ENCODE results near the gene HIP1R. TPM values are rescaled to one million over a fixed set of nuclear protein-coding genes. Genes with fewer than 3 reads are reported as not detected.
A peak's percentile ranks its signal among the peaks of the same experiment; 100 is the strongest.

The HIP1R gene
- total and polyA plus RNA-seq, 2 experiments from 2014 or later = 7.6 to 16.3 TPM

DNA sequence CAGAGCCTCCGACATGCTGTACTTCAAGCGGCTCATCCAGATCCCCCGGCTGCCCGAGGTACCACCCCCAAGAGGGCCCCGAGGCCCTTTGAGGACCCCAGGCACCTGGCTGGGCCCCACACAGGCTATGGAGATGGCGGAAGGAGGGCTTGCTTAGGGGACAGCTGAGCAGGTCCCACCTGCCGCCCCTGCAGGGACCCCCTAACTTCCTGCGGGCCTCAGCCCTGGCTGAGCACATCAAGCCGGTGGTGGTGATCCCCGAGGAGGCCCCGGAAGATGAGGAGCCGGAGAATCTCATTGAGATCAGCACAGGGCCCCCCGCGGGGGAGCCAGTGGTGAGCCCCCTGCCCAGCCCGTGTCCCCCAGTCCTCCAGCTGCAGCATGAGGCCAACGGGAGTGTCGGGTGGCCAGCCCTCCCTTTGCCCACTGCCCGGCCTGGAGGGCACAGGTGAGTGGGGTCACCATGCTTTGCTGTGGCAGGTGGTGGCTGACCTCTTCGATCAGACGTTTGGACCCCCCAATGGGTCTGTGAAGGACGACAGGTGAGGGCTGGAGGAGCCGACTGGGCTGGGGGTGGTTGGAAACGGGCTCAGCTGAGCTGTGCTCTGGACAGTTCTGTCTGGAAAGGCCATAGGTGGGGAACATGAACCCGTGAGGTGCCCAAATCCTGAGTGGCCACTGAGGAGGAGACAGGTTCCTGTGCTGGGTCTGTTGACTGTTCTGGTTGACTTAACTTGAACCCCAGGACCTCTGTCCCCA, 20.0 kb downstream of the HIP1R start:
- H3K9me3 ChIP-seq (ENCODE audit: low read depth) = no peaks in the 10 kb centered on the region
- no peak overlapping the region for H2AFZ ChIP-seq
- no peak overlapping the region for H3K9ac ChIP-seq
- no peak overlapping the region for H3K4me3 ChIP-seq
- in situ Hi-C loops (cut with MboI) = loop anchor here (5.0 to 25.0 kb wide), 2 partner anchors 97 to 382 kb away; partner anchors contain the start of genes MPHOSPH9 and MTRFR
- TF ChIP-seq EZH2phosphoT487 (IDR thresholded peaks at IDR 0.05; ENCODE audit: insufficient read depth, low read depth) (no peak), EZH2 (IDR thresholded peaks at IDR 0.05; ENCODE audit: insufficient read depth, poor library complexity, severe bottlenecking) (no peak)
- WGBS, 2 experiments (ENCODE audit: low coverage in 1 of 2, low lambda C conversion rate in 2 of 2, missing lambda C conversion rate in 2 of 2) = 90 to 93% methylated on average over 21 to 22 of the region's 24 CpGs
- H3K4me2 ChIP-seq (ENCODE audit: unreplicated experiment) = no peak overlapping the region
- no peak overlapping the region for H3K27ac ChIP-seq
- peaks cover 15% of the 10 kb centered on the region for H3K4me1 ChIP-seq (ENCODE audit: insufficient read depth)
- no peaks in the 10 kb centered on the region for H3K27me3 ChIP-seq (replicated peaks; ENCODE audit: insufficient read depth)
- H3K79me2 ChIP-seq (ENCODE audit: insufficient read depth) = no peaks in the 10 kb centered on the region
- no peak for DNase-seq
- H3F3A ChIP-seq (ENCODE audit: insufficient read depth) = peaks cover 14% of the 10 kb centered on the region
- H4K20me1 ChIP-seq (ENCODE audit: insufficient read depth) = no peaks in the 10 kb centered on the region
- H3K36me3 ChIP-seq (ENCODE audit: low read depth) = no peaks in the 10 kb centered on the region
- no peaks in the 10 kb centered on the region for H3K9me2 ChIP-seq (ENCODE audit: insufficient read depth)

DNA sequence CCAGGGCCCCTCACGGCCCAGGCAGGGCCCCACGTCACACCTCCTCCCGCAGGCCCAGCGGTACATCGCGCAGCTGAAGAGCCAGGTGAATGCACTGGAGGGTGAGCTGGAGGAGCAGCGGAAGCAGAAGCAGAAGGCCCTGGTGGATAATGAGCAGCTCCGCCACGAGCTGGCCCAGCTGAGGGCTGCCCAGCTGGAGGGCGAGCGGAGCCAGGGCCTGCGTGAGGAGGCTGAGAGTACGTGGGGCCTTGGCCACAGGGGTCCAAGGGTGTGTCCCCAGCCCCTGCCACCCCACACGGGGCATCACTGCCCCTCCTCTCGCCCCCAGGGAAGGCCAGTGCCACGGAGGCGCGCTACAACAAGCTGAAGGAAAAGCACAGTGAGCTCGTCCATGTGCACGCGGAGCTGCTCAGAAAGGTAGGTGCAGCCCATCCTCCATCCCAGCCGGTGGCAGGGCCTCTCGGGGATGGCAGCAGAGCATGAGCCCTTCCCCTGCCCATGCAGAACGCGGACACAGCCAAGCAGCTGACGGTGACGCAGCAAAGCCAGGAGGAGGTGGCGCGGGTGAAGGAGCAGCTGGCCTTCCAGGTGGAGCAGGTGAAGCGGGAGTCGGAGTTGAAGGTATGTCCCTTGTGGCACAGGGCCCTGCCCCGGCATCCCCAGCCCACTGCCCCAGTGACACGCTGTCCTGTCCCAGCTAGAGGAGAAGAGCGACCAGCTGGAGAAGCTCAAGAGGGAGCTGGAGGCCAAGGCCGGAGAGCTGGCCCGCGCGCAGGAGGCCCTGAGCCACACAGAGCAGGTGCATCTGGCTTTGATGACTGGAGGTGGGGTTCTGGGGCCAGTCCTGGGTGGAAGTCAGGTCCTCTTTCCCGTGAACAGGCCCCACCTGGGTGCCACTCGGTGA, 20.9 kb downstream of the HIP1R start:
- TF ChIP-seq EZH2 (IDR thresholded peaks at IDR 0.05; ENCODE audit: insufficient read depth, poor library complexity, severe bottlenecking) = no peak
- TF ChIP-seq EZH2phosphoT487 (IDR thresholded peaks at IDR 0.05; ENCODE audit: insufficient read depth, low read depth) = no peak
- in situ Hi-C loops (cut with MboI) = loop anchor here (5.0 to 25.0 kb wide), 2 partner anchors 96 to 381 kb away; partner anchors contain the start of genes MPHOSPH9 and MTRFR
- Histone ChIP-seq H3K27ac (no peak overlapping the region), H3K36me3 (ENCODE audit: low read depth) (no peaks in the 10 kb centered on the region), H3K27me3 (replicated peaks; ENCODE audit: insufficient read depth) (no peaks in the 10 kb centered on the region), H3K9me3 (ENCODE audit: low read depth) (no peaks in the 10 kb centered on the region), H3K9ac (no peak overlapping the region), H3K4me2 (ENCODE audit: unreplicated experiment) (no peak overlapping the region), H3K79me2 (ENCODE audit: insufficient read depth) (no peaks in the 10 kb centered on the region), H3K9me2 (ENCODE audit: insufficient read depth) (no peaks in the 10 kb centered on the region), H3K4me1 (ENCODE audit: insufficient read depth) (peaks cover 15% of the 10 kb centered on the region), H4K20me1 (ENCODE audit: insufficient read depth) (no peaks in the 10 kb centered on the region), H3K4me3 (no peak overlapping the region), H2AFZ (no peak overlapping the region), H3F3A (ENCODE audit: insufficient read depth) (peaks cover 14% of the 10 kb centered on the region)
- DNase-seq = no peak
- WGBS, 2 experiments (ENCODE audit: low coverage in 1 of 2, low lambda C conversion rate in 2 of 2, missing lambda C conversion rate in 2 of 2) = 94 to 96% methylated on average over 37 to 40 of the region's 40 CpGs

DNA sequence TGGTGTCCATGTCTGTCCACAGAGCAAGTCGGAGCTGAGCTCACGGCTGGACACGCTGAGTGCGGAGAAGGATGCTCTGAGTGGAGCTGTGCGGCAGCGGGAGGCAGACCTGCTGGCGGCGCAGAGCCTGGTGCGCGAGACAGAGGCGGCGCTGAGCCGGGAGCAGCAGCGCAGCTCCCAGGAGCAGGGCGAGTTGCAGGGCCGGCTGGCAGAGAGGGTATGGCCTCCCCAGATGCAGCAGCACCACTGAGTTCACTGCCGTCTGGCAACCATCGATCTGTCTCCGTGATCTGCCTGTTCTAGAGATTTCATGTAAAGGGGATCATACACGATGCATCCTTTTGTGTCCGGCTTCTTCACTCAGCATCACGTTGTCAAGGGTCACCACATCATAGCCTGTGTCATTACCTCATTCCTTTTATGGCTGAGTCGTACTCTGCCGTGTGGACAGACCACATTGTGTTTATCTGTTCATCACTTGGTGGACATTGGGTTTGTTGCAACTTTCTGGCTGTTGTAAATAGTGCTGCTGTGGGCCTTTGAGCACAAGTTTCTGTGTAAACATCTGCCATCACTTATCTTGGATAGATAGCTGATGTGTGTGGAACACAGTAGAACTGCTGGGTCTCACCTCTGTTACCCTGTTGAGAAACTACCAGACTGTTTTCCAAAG, 21.9 kb downstream of the HIP1R start:
- 86 to 87% methylated on average over 24 of the region's 24 CpGs for WGBS, 2 experiments (ENCODE audit: low coverage in 1 of 2, low lambda C conversion rate in 2 of 2, missing lambda C conversion rate in 2 of 2)
- in situ Hi-C loops (cut with MboI) = loop anchor here (5.0 to 25.0 kb wide), 2 partner anchors 95 to 380 kb away; partner anchors contain the start of genes MPHOSPH9 and MTRFR
- Histone ChIP-seq H3K4me3 (no peak overlapping the region), H3K4me1 (ENCODE audit: insufficient read depth) (peaks cover 9% of the 10 kb centered on the region), H3F3A (ENCODE audit: insufficient read depth) (peaks cover 8% of the 10 kb centered on the region), H3K27me3 (replicated peaks; ENCODE audit: insufficient read depth) (no peaks in the 10 kb centered on the region), H3K9ac (no peak overlapping the region), H4K20me1 (ENCODE audit: insufficient read depth) (no peaks in the 10 kb centered on the region), H3K4me2 (ENCODE audit: unreplicated experiment) (no peak overlapping the region), H3K27ac (no peak overlapping the region), H3K36me3 (ENCODE audit: low read depth) (no peaks in the 10 kb centered on the region), H3K9me2 (ENCODE audit: insufficient read depth) (no peaks in the 10 kb centered on the region), H3K79me2 (ENCODE audit: insufficient read depth) (no peaks in the 10 kb centered on the region), H3K9me3 (ENCODE audit: low read depth) (no peaks in the 10 kb centered on the region), H2AFZ (no peak overlapping the region)
- peak; percentile 45 for DNase-seq
- TF ChIP-seq EZH2 (IDR thresholded peaks at IDR 0.05; ENCODE audit: insufficient read depth, poor library complexity, severe bottlenecking) = no peak
- no peak for TF ChIP-seq EZH2phosphoT487 (IDR thresholded peaks at IDR 0.05; ENCODE audit: insufficient read depth, low read depth)

DNA sequence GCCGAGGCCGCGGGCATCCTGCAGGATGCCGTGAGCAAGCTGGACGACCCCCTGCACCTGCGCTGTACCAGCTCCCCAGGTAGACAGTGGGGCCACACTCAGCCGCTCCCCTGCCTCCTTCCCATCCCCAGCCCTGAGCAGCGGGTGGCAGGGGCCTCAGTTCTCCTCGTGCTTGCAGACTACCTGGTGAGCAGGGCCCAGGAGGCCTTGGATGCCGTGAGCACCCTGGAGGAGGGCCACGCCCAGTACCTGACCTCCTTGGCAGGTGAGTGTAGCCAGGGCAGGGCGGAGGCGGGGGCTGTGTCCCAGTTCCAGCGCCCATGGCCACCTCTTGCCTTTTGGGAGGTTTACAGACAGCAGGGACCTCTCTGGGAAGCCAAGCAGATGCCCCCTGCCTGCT, 22.9 kb downstream of the HIP1R start:
- no peaks in the 10 kb centered on the region for H3K9me2 ChIP-seq (ENCODE audit: insufficient read depth)
- no peaks in the 10 kb centered on the region for H3F3A ChIP-seq (ENCODE audit: insufficient read depth)
- TF ChIP-seq EZH2phosphoT487 (IDR thresholded peaks at IDR 0.05; ENCODE audit: insufficient read depth, low read depth) (no peak), EZH2 (IDR thresholded peaks at IDR 0.05; ENCODE audit: insufficient read depth, poor library complexity, severe bottlenecking) (no peak)
- DNase-seq = no peak
- no peak overlapping the region for H3K4me3 ChIP-seq
- no peak overlapping the region for H3K9ac ChIP-seq
- no peak overlapping the region for H2AFZ ChIP-seq
- 84 to 87% methylated on average over 9 to 14 of the region's 14 CpGs for WGBS, 2 experiments (ENCODE audit: low coverage in 1 of 2, low lambda C conversion rate in 2 of 2, missing lambda C conversion rate in 2 of 2)
- no peak overlapping the region for H3K4me2 ChIP-seq (ENCODE audit: unreplicated experiment)
- H3K27me3 ChIP-seq (replicated peaks; ENCODE audit: insufficient read depth) = no peaks in the 10 kb centered on the region
- no peaks in the 10 kb centered on the region for H3K4me1 ChIP-seq (ENCODE audit: insufficient read depth)
- no peak overlapping the region for H3K27ac ChIP-seq
- in situ Hi-C loops (cut with MboI) = loop anchor here (5.0 to 25.0 kb wide), 2 partner anchors 94 to 379 kb away; partner anchors contain the start of genes MPHOSPH9 and MTRFR
- H3K9me3 ChIP-seq (ENCODE audit: low read depth) = no peaks in the 10 kb centered on the region
- no peaks in the 10 kb centered on the region for H3K79me2 ChIP-seq (ENCODE audit: insufficient read depth)
- H3K36me3 ChIP-seq (ENCODE audit: low read depth) = no peaks in the 10 kb centered on the region
- no peaks in the 10 kb centered on the region for H4K20me1 ChIP-seq (ENCODE audit: insufficient read depth)

Measured in GM23248 (cell line).